Measurements from ENCODE around the gene TTLL11.

GRCh38 chr9:122070728-122071515, 22.2 kb downstream of the TTLL11 start:
- TF ChIP-seq CTCF (IDR thresholded peaks at IDR 0.05): no peak
- no peak for TF ChIP-seq POLR2A (IDR thresholded peaks at IDR 0.05)
